ENCODE results near the gene PYY. TPM values are rescaled to one million over a fixed set of nuclear protein-coding genes. Genes with fewer than 3 reads are reported as not detected.

Gene PYY
- total RNA-seq, 2 experiments from 2014 or later, result 0.29 TPM; not detected in 1

DNA sequence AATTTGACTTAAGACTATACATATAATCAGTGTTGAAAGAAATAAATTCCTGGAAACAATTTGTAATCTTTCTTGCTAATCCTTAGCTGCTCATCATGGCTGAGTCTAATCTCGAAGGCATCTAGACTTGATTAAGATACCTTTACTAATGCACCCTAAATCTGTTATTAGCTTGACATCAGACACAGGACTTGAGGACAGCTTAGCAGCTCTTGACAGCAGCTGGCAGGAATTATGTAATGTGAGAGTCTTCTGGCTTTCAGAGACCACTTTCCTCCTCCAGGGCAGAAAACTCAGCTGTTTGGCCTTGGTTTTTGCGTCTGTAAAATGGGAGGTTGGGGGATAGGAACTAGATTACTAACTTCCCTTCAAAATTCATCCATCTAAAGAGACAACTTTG is 39.3 kb downstream of the PYY start:
- ChIA-PET CTCF (interaction anchor here (0.8 to 1.7 kb wide), 9 partner anchors 9 to 79 kb away, joined by 3 to 8 read pairs (median 3); no protein-coding TSS in a partner anchor), POLR2A (interaction anchor here (1.4 kb wide), 1 partner anchor 72 kb away, joined by 3 read pairs; no protein-coding TSS in a partner anchor)
- no peak overlapping the region for H3K27ac Mint-ChIP-seq
- no peaks in the 10 kb centered on the region for H3K27me3 Mint-ChIP-seq
- H3K9me3 Mint-ChIP-seq, result no peaks in the 10 kb centered on the region
- ATAC-seq (no peak), DNase-seq (no peak)
- no peak overlapping the region for H3K4me3 Mint-ChIP-seq
- peaks cover 7% of the 10 kb centered on the region for H3K4me1 Mint-ChIP-seq (ENCODE audit: low read depth)
- TF ChIP-seq, protein P1, sequence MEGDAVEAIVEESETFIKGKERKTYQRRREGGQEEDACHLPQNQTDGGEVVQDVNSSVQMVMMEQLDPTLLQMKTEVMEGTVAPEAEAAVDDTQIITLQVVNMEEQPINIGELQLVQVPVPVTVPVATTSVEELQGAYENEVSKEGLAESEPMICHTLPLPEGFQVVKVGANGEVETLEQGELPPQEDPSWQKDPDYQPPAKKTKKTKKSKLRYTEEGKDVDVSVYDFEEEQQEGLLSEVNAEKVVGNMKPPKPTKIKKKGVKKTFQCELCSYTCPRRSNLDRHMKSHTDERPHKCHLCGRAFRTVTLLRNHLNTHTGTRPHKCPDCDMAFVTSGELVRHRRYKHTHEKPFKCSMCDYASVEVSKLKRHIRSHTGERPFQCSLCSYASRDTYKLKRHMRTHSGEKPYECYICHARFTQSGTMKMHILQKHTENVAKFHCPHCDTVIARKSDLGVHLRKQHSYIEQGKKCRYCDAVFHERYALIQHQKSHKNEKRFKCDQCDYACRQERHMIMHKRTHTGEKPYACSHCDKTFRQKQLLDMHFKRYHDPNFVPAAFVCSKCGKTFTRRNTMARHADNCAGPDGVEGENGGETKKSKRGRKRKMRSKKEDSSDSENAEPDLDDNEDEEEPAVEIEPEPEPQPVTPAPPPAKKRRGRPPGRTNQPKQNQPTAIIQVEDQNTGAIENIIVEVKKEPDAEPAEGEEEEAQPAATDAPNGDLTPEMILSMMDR (IDR thresholded peaks at IDR 0.05), result no peak
- intact Hi-C loops (cut with micrococcal nuclease), result no loop called here
- no peaks in the 10 kb centered on the region for H3K36me3 Mint-ChIP-seq (ENCODE audit: low read depth)

DNA sequence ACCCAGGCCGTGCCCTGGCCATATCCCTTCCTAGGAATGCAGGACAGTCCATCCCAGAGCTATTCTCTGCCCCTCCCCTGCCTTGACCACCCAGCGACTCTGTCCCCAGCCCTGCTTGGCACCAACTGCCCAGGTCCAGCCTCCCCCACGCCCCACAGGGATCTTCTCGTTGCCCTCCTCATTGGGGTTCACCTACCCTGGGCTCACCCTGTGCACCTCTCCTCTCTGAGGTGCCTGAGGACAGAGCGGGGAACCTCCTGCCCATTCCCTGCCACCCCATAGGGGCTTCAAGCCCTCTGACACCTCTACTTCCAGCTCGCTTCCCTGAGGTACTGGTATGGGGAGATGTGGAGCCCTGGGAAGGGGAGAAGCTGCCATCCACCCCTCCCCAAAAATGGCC is 40.2 kb downstream of the PYY start:
- no peaks in the 10 kb centered on the region for H3K27me3 Mint-ChIP-seq
- intact Hi-C loops (cut with micrococcal nuclease), result no loop called here
- ChIA-PET POLR2A (no interaction called here), CTCF (interaction anchor here (1.0 to 1.7 kb wide), 6 partner anchors 10 to 35 kb away, joined by 3 to 8 read pairs (median 4); no protein-coding TSS in a partner anchor)
- no peak overlapping the region for H3K27ac Mint-ChIP-seq
- TF ChIP-seq, protein P1 (IDR thresholded peaks at IDR 0.05), result no peak
- DNase-seq (no peak), ATAC-seq (no peak)
- H3K4me3 Mint-ChIP-seq, result no peak overlapping the region
- no peaks in the 10 kb centered on the region for H3K36me3 Mint-ChIP-seq (ENCODE audit: low read depth)
- no peaks in the 10 kb centered on the region for H3K9me3 Mint-ChIP-seq
- H3K4me1 Mint-ChIP-seq (ENCODE audit: low read depth), result peaks cover 7% of the 10 kb centered on the region

- Mint-ChIP-seq H3K27me3 (no peaks in the 10 kb centered on the region), H3K4me3 (no peak overlapping the region), H3K36me3 (ENCODE audit: low read depth) (no peaks in the 10 kb centered on the region), H3K9me3 (no peaks in the 10 kb centered on the region), H3K4me1 (ENCODE audit: low read depth) (peaks cover 12% of the 10 kb centered on the region), H3K27ac (no peak overlapping the region)
- ATAC-seq (no peak), DNase-seq (no peak)
- POLR2A ChIA-PET, result no interaction called here
- TF ChIP-seq, protein P1 (IDR thresholded peaks at IDR 0.05), result no peak
- intact Hi-C loops (cut with micrococcal nuclease), result no loop called here
- CTCF ChIA-PET, result interaction anchor here (0.7 kb wide), 1 partner anchor 83 kb away, joined by 4 read pairs; no protein-coding TSS in a partner anchor
These were observed 41.0 kb downstream of the PYY start for GRCh38 chr17:43912635-43913304.

DNA sequence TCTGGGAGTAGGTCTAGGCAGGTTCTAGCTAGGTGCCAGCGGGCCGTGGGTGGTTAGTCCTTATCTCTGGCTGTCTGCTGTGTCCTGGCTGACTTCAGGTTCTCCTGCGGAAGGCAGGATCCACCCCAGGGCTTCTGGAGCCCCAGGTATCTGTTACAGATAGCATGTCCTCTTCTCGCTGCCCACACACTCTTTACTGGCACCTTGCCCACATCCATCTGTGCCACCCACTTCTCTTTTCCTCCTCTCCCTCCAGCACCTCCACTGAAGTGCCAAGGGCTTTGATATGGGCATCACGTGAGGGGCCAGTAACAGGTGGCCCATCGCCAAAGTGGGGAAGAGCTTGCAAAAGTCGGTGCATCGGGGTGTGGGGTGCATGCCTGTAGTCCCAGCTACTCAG is 41.8 kb downstream of the PYY start:
- intact Hi-C loops (cut with micrococcal nuclease), result no loop called here

More for the DNA sequence above, 41.8 kb downstream of the PYY start:
- no peak for ATAC-seq
- ChIA-PET CTCF (interaction anchor here (0.7 to 1.1 kb wide), 2 partner anchors 35 to 83 kb away, joined by 3 to 4 read pairs; no protein-coding TSS in a partner anchor), POLR2A (interaction anchor here (1.0 kb wide), 1 partner anchor 99 kb away, joined by 3 read pairs; no protein-coding TSS in a partner anchor)
- no peak overlapping the region for H3K4me3 Mint-ChIP-seq
- H3K4me1 Mint-ChIP-seq (ENCODE audit: low read depth), result peaks cover 10% of the 10 kb centered on the region
- H3K27ac Mint-ChIP-seq, result no peak overlapping the region
- H3K9me3 Mint-ChIP-seq, result no peaks in the 10 kb centered on the region
- no peaks in the 10 kb centered on the region for H3K27me3 Mint-ChIP-seq
- DNase-seq, result no peak
- TF ChIP-seq, protein P1 (IDR thresholded peaks at IDR 0.05), result no peak
- H3K36me3 Mint-ChIP-seq (ENCODE audit: low read depth), result no peaks in the 10 kb centered on the region

Measured in activated CD8-positive, alpha-beta T cell treated with anti-CD3 and anti-CD28 coated beads for 36 hours (primary cell).